Pericardium fibroblast (primary cell): Measurements from ENCODE around the gene ZNG1A. TPM values are rescaled to one million over a fixed set of nuclear protein-coding genes. Genes with fewer than 3 reads are reported as not detected.

Experiments used
- total RNA-seq: library from RNA; depleted of rRNA; stranded (reverse); fragments of >200 nt; gene quantifications from 2 replicates; pipeline ENCODE4 v1.2.3, GENCODE V29; 2015

ZNG1A gene
- 19.9 and 20.5 TPM in 2 replicates for total RNA-seq

DNA sequence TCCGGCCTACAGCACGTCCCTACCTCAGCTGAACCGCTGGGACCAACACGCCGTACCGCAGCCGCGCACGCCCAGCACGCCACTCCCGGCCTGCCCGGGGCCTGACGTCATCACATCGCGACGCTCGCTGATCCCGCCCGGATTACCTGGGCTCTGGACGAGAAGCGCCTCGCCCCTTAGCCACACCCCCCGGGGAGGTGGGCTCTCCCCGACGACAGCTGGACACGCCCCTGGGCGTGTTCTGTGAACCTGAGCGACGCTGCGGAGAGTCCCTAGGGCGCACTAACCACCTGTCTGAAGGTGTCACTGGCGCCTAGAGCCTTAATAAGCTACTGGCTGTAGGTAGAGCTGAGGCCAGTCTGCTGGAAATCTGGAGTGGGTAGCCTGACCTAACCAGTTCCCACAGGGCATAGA lies at the start of gene ZNG1A:
TSS of gene ZNG1A (minus strand) at position 87 of the 414 bp plus-strand sequence. CDS start 87 bp downstream, outside the sequence.

DNA sequence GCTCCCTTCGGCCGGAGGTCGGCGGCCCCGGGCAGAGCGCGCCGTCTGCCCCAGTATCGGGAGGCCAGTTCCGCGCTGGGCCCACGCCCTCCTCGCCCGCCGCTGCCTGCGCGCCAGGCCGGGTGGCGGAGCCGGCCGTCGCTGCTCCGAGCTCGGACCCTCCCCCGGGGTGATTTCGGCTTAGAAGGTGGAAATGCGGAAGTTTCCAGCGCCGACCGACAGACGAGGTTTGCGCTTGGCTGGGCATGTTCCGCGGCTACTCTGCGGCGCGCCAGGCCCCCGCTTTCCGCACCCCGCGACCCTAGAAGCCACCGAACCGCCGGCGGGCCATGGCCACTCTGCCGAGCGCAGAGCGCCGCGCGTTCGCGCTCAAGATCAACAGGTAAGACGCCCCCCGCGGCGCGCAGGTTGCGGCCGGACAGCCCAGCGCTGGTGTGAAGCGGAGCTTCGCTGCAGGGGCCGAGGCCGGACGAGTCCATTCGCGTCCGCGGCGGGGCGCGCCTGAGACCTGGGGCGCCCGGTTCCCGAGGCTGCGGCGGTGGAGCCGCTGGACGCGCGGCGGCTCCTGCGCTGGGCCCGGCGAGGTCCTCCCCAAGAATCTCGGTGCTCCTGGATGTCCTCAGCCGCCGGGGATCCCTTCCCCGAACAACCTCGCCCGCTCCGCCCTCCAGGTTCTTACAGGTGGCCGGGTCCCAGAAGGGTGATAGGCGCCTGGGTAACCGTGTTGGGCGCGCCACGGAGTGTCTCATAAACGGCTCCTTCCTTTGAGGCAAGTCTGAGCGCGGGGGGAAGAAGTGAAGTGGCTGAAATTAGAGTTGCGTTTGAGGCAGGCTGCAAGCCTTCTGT lies 36.0 kb upstream of the ZNG1A start, which contains the start of gene DOCK8:
TSS of gene DOCK8 (plus strand) at position 218 of the 846 bp plus-strand sequence. CDS start at position 330, 112 bp downstream.

DNA sequence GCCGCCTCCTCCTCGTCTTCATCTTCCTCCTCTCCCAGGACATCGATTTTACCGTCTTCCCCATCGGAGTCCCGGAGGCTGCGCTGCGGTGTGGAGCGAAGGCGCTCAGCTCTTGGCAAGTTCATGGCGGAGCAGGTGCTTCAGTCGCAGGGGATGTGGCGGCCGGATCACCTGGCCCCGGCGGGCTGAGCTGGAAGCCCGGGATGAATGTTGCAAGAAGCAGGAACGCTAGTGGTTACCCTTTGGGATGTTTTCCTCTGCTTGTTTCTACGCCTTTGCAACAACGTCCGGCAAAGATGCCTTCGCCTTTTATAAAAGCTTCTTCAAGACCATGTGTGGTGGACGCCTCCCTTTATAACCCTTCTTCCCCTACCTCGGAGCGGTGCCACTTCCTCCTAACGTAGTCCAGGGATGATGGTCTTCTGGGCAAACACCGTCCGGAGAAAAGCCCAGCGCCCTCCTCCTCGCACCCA lies 60.8 kb downstream of the ZNG1A start, which contains the start of gene FOXD4:
TSS of gene FOXD4 (minus strand) at position 423 of the 473 bp plus-strand sequence. CDS start at position 125, 298 bp downstream.

Other genes starting within 250 kb of the ZNG1A start
- 3.6 and 3.7 TPM in 2 replicates for gene WASHC1, start 149.6 kb downstream of the ZNG1A start, total RNA-seq
- 0.70 TPM in 1 of 2 replicates, not detected in the other for gene FOXD4, start 60.6 kb downstream of the ZNG1A start, total RNA-seq
- 0.12 and 0.34 TPM in 2 replicates for gene DOCK8, start 35.8 kb upstream of the ZNG1A start, total RNA-seq